A549 treated with Mapracorat at 1 μM for 4 hours (cell line): Measurements from ENCODE around the gene STARD3NL. TPM values are rescaled to one million over a fixed set of nuclear protein-coding genes. Genes with fewer than 3 reads are reported as not detected.

ENCODE experiments used
- total RNA-seq: library from RNA; stranded (reverse); fragments of 200-300 nt; extraction: Qiagen RNA extraction; gene quantifications from 5 replicates; pipeline ENCODE4 v1.2.3, GENCODE V29; 2022

Gene STARD3NL
- 50.7 to 65.7 TPM (median 56.9 TPM) in 5 replicates for total RNA-seq

GRCh38 chr7:38178004-38178694 lies at the start of gene STARD3NL:
TSS of gene STARD3NL (plus strand) at chr7:38178245. CDS start at chr7:38207505, 29,260 bp downstream.

DNA sequence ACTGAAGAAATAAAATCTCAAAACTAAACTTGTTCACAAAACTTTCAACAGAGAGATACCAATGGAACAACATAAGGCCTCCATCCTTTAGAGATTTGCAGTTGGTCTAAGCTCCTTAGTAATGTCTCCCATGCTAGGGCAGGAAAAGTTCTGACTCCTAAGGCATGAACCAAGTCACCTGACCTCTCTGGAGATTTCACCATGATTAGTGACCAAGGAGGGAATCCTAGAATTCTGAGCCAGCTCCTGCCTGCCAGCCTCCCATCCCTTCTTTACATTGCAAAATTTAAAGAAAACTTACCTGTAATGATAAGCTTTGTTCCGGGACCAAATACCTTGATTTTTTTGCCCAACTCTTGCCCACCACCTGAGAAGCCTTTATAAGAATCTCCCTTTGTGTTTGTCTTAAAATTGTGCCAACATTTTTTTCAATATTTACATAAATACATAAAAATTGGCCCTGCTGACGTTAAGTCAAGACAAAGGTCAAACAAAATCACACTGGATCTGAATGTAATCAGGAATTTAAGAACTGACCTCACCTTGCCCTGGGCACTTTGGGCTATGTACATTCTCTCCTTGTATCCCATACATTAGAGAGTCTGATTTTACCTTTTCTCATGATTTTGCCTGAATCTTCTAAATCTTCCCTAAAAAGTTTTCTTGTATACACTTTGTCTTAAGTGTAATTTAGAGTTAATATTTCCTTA lies 95.4 kb downstream of the STARD3NL start, which contains the start of gene TARP:
Gene TARP (minus strand): TSS at position 351 of the 710 bp plus-strand sequence.

